Stomach (tissue), 9 donors: Measurements from ENCODE around the gene KCNG2. TPM values are rescaled to one million over a fixed set of nuclear protein-coding genes. Genes with fewer than 3 reads are reported as not detected.

ENCODE experiments used
- DNase-seq, 2 donors: peaks; one replicate each; pipeline versions ENCODE4 v3.0.0 to v3.0.0-alpha.2; 2013 to 2019
- H3K27ac ChIP-seq, 5 donors: fragments of 200-600 bp in 4 of 5; sonication (generic) in 4 of 5; one replicate each; pipeline ENCODE4 v1.5.1; 2013 to 2019; ENCODE audit warnings: mild to moderate bottlenecking in 1 of 5, moderate library complexity in 1 of 5
- H3K27me3 ChIP-seq, 3 donors: fragments of 200-600 bp; sonication (generic); one replicate each; pipeline ENCODE4 v1.5.1; 2017 to 2019; ENCODE audit warnings: mixed run types in 1 of 3
- H3K36me3 ChIP-seq, 4 donors: fragments of 200-600 bp; sonication (generic); 1 replicate in 3 of 4; 2 replicates in 1 of 4; pipeline ENCODE4 v1.5.1; 2016 to 2019
- H3K4me1 ChIP-seq, 4 donors: fragments of 200-600 bp; sonication (generic); one replicate each; pipeline ENCODE4 v1.5.1; 2016 to 2019
- H3K4me3 ChIP-seq, 4 donors: fragments of 200-600 bp; sonication (generic) in 3 of 4; one replicate each; pipeline ENCODE4 v1.5.1; 2016 to 2019; ENCODE audit warnings: mild to moderate bottlenecking in 1 of 4
- H3K9me3 ChIP-seq, 4 donors: fragments of 200-600 bp; sonication (generic); one replicate each; pipeline ENCODE4 v1.5.1; 2016 to 2019
- EP300 ChIP-seq: sonication (generic); formaldehyde crosslinking; IDR thresholded peaks from one replicate; pipeline ENCODE4 v1.6.1; 2017; ENCODE audit warnings: antibody characterized with exemption
- POLR2A ChIP-seq, 4 donors: fragments of 450-650 bp; IDR thresholded peaks; one replicate each; pipeline ENCODE4 v1.6.1; 2016; ENCODE audit warnings: antibody characterized with exemption in 4 of 4, control low read depth in 2 of 4, mild to moderate bottlenecking in 1 of 4, moderate library complexity in 1 of 4
- POLR2AphosphoS5 ChIP-seq, 3 donors: sonication (generic); formaldehyde crosslinking; IDR thresholded peaks; one replicate each; pipeline ENCODE4 v1.6.1; 2016; ENCODE audit warnings: antibody characterized with exemption in 3 of 3
- WGBS, 5 donors: extraction: QIAGEN DNeasy Blood & Tissue Kit in 3 of 5; methylation state at CpG; one replicate each; pipeline versions ENCODE4 v1.1.5 to v1.1.7; 2013 to 2018; 5-methylcytosine and 5-hydroxymethylcytosine counted together
- intact Hi-C: fragments of 100-400 bp; cut with DNase I; formaldehyde crosslinking; loops from one replicate; pipeline ENCODE4 v1.15.1; 2023; ENCODE audit warnings: low total_unique reads
- polyA plus RNA-seq, 3 donors: library from polyadenylated mRNA; stranded (reverse); fragments of 200-250 nt; gene quantifications; one replicate each; pipeline ENCODE4 v1.2.3, GENCODE V29; 2013
- total RNA-seq, 5 donors: library from RNA; depleted of rRNA; stranded (reverse); fragments of >200 nt; gene quantifications; one replicate each; pipeline versions ENCODE4 v1.1.0 to v1.2.3, GENCODE V29; 2014 to 2016
- TF ChIP-seq, protein P1 (sequence below), 7 experiments: fragments of 450-650 bp in 4 of 7; fragments of 200-600 bp in 3 of 7; sonication (generic) in 3 of 7; IDR thresholded peaks; one replicate each; pipeline ENCODE4 v1.5.1; 2016 to 2019; ENCODE audit warnings: antibody characterized with exemption in 7 of 7, control low read depth in 2 of 7, mild to moderate bottlenecking in 1 of 7
- donor health status: healthy with polysubstance abuse.
- donor health status: Bipolar disorder and iron deficiency.
- donor health status: healthy.

Gene KCNG2
- total and polyA plus RNA-seq, 8 donors = 0.08 to 2.3 (median 0.92) TPM; not detected in 5

- no peak overlapping the region for H3K4me3 ChIP-seq
- peaks cover 0 to 5% (median 4%) of the 10 kb centered on the region in 3 donors for H3K27me3 ChIP-seq
- peaks cover 0 to 6% (median 3%) of the 10 kb centered on the region in 4 donors for H3K9me3 ChIP-seq
- intact Hi-C loops = no loop called here
- TF ChIP-seq EP300 = no peak
- TF ChIP-seq POLR2AphosphoS5 (IDR thresholded peaks at IDR 0.05) = no peak
- no peak for TF ChIP-seq POLR2A (IDR thresholded peaks at IDR 0.05)
- TF ChIP-seq, protein P1, sequence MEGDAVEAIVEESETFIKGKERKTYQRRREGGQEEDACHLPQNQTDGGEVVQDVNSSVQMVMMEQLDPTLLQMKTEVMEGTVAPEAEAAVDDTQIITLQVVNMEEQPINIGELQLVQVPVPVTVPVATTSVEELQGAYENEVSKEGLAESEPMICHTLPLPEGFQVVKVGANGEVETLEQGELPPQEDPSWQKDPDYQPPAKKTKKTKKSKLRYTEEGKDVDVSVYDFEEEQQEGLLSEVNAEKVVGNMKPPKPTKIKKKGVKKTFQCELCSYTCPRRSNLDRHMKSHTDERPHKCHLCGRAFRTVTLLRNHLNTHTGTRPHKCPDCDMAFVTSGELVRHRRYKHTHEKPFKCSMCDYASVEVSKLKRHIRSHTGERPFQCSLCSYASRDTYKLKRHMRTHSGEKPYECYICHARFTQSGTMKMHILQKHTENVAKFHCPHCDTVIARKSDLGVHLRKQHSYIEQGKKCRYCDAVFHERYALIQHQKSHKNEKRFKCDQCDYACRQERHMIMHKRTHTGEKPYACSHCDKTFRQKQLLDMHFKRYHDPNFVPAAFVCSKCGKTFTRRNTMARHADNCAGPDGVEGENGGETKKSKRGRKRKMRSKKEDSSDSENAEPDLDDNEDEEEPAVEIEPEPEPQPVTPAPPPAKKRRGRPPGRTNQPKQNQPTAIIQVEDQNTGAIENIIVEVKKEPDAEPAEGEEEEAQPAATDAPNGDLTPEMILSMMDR (IDR thresholded peaks at IDR 0.05) = no peak
- WGBS, 5 donors = 68 to 81% (median 70%) methylated on average over 45 of the region's 45 CpGs
- peak in 1 of 2 donors; percentile 23 for DNase-seq
- no peaks in the 10 kb centered on the region for H3K4me1 ChIP-seq
- no peaks in the 10 kb centered on the region for H3K36me3 ChIP-seq
- H3K27ac ChIP-seq = no peak overlapping the region
Observed at GRCh38 chr18:79848579-79849327, 51.0 kb downstream of the KCNG2 start.

GRCh38 chr18:79849328-79850207, 51.8 kb downstream of the KCNG2 start:
- peaks cover 0 to 10% (median 6%) of the 10 kb centered on the region in 3 donors for H3K27me3 ChIP-seq
- H3K27ac ChIP-seq = no peak overlapping the region
- intact Hi-C loops = no loop called here
- WGBS, 5 donors = 92 to 94% (median 94%) methylated on average over 46 to 51 of the region's 51 CpGs
- H3K9me3 ChIP-seq = peaks cover 0 to 6% (median 3%) of the 10 kb centered on the region in 4 donors
- TF ChIP-seq, protein P1 (IDR thresholded peaks at IDR 0.05) = no peak
- TF ChIP-seq EP300 = no peak
- TF ChIP-seq POLR2A (IDR thresholded peaks at IDR 0.05) = no peak
- TF ChIP-seq POLR2AphosphoS5 (IDR thresholded peaks at IDR 0.05) = no peak
- H3K36me3 ChIP-seq = no peaks in the 10 kb centered on the region
- no peak for DNase-seq
- H3K4me1 ChIP-seq = no peaks in the 10 kb centered on the region
- no peak overlapping the region for H3K4me3 ChIP-seq

GRCh38 chr18:79850731-79851130, 53.0 kb downstream of the KCNG2 start:
- H3K27me3 ChIP-seq = peaks cover 0 to 19% (median 6%) of the 10 kb centered on the region in 3 donors
- H3K4me3 ChIP-seq = no peak overlapping the region
- H3K27ac ChIP-seq = no peak overlapping the region
- H3K9me3 ChIP-seq = no peaks in the 10 kb centered on the region
- no peaks in the 10 kb centered on the region for H3K36me3 ChIP-seq
- DNase-seq = no peak
- 87 to 93% (median 92%) methylated on average over 16 of the region's 16 CpGs for WGBS, 5 donors
- TF ChIP-seq POLR2A (IDR thresholded peaks at IDR 0.05) = no peak
- TF ChIP-seq, protein P1 (IDR thresholded peaks at IDR 0.05) = no peak
- TF ChIP-seq POLR2AphosphoS5 (IDR thresholded peaks at IDR 0.05) = no peak
- TF ChIP-seq EP300 = no peak
- H3K4me1 ChIP-seq = no peaks in the 10 kb centered on the region
- intact Hi-C loops = no loop called here

- Histone ChIP-seq H3K9me3 (no peaks in the 10 kb centered on the region), H3K4me3 (no peak overlapping the region), H3K36me3 (no peaks in the 10 kb centered on the region), H3K27me3 (peaks cover 0 to 24% (median 6%) of the 10 kb centered on the region in 3 donors), H3K4me1 (peaks cover 0 to 3% (median 2%) of the 10 kb centered on the region in 4 donors), H3K27ac (no peak overlapping the region)
- no peak for DNase-seq
- 82 to 92% (median 91%) methylated on average over 7 of the region's 7 CpGs for WGBS, 5 donors
- TF ChIP-seq, protein P1 (IDR thresholded peaks at IDR 0.05) = no peak
- no peak for TF ChIP-seq EP300
- no peak for TF ChIP-seq POLR2AphosphoS5 (IDR thresholded peaks at IDR 0.05)
- TF ChIP-seq POLR2A (IDR thresholded peaks at IDR 0.05) = no peak
- intact Hi-C loops = no loop called here
Observed at GRCh38 chr18:79851489-79851888, 53.8 kb downstream of the KCNG2 start.
